Vein endothelial cell (primary cell): Measurements from ENCODE around the gene EXOG. TPM values are rescaled to one million over a fixed set of nuclear protein-coding genes. Genes with fewer than 3 reads are reported as not detected.

Experiments
- small RNA-seq: library from RNA; depleted of rRNA; stranded (forward); fragments of <200 nt; gene quantifications from one replicate; pipeline ENCODE3, GENCODE V24; 2012
- total RNA-seq: library from RNA; depleted of rRNA; stranded (reverse); fragments of >200 nt; gene quantifications from 2 replicates; pipeline ENCODE4 v1.2.3, GENCODE V29; 2012

EXOG gene, protein sequence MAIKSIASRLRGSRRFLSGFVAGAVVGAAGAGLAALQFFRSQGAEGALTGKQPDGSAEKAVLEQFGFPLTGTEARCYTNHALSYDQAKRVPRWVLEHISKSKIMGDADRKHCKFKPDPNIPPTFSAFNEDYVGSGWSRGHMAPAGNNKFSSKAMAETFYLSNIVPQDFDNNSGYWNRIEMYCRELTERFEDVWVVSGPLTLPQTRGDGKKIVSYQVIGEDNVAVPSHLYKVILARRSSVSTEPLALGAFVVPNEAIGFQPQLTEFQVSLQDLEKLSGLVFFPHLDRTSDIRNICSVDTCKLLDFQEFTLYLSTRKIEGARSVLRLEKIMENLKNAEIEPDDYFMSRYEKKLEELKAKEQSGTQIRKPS
- 9.8 and 13.6 TPM in 2 replicates for total RNA-seq

DNA sequence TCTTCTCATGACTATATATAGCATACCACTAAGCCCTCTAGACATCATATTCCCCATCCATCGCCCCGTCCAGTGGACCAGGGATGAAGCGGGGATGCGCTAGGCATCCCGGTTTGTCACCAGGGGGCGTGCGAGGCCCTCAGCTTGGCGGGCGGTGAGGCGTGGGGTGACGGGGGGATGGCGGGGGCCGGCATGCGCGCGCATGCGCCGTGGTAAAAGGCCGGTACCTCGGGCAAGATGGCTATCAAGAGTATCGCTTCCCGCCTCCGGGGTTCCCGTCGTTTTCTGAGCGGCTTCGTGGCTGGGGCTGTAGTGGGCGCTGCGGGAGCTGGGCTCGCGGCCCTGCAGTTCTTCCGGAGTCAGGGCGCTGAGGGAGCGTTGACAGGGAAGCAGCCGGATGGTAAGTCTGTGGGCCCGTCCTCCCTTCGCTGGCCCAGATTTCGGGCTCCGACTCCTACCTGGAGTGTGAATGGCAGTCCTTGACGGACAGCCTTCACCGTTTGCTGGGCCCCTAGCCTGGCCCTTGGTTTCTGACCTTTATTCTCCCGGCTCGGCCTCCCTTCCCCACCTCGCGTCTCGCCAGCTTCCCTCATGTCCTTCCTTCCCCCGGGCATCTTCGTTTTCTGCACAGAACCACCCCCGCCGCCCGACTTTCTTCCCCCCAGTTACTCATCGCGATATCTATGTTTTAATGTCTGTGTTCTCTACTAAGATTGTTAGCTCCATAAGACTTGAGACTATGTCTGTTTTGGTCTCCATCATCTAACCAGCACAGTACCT lies at the start of gene EXOG:
TSS of gene EXOG (plus strand) at position 210 of the 780 bp plus-strand sequence. CDS start at position 238, 28 bp downstream.

DNA sequence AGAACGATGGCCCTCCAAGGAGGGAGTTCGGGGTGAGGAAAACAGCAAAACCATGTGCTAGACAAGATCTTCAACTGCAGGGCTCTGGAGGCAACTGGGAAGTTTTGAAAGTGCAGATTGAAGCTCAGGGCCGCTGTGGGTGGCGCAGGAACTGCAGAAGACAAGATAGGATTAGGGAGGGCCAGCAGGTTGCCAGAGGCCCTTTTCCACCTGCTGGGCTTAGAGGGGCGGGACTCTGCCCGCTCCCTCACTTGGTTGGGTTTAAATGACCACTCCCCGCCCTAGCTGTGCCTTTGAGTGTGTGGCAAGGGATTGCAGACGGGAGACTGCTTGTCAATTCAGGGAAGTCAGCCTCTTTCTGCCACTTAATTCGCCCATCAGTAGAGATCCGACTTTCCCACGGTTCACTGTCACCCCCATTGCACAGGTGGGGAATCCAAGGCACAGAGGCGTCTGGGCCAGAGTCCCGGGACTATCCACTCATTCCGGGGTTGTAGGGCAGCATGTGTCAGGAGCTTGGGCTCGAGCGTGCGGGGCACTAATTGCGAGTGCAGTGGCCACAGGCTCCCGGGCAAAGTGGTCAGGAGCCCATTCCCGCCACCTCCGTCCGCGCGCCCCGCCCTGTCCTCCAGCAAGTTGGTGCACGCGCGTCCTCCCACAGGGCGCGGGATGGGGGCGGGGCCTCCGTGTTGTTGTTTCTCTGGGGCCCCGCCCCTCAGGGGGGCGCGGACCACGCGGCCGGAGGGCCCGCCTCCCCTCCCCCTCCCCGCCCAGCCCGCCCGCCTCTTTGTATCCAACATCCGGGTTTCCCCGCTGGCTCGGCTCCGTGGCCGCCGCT lies 42.8 kb upstream of the EXOG start, which contains the start of gene ACVR2B:
TSS of gene ACVR2B (plus strand) at position 816 of the 838 bp plus-strand sequence. CDS start 433 bp downstream, outside the sequence.

Small RNA genes lying within 50 kb of the gene (small RNA-seq; reads per million reads assigned to genes)
- not detected for gene RF00019

Other genes with a start within 250 kb of the EXOG start
- under 0.01 and 0.29 TPM in 2 replicates for gene SLC22A13, start 230.5 kb upstream of the EXOG start, total RNA-seq
- gene SLC22A14, start 214.0 kb upstream of the EXOG start, total RNA-seq: 0.10 TPM in 1 of 2 replicates, not detected in the other
- 3.5 and 3.9 TPM in 2 replicates for gene XYLB, start 149.6 kb upstream of the EXOG start, total RNA-seq
- gene ACVR2B, start 42.5 kb upstream of the EXOG start, total RNA-seq: 3.6 and 4.0 TPM in 2 replicates
- gene SCN5A, start 153.3 kb downstream of the EXOG start, total RNA-seq: 4.6 and 7.5 TPM in 2 replicates